Measurements from ENCODE around the gene IQCK.
"Not testable (repeated sequence)": the region's sequence is repeated elsewhere in the genome, so short reads cannot be mapped to it uniquely, and the experiment has no call there.

- TF ChIP-seq, protein P1, sequence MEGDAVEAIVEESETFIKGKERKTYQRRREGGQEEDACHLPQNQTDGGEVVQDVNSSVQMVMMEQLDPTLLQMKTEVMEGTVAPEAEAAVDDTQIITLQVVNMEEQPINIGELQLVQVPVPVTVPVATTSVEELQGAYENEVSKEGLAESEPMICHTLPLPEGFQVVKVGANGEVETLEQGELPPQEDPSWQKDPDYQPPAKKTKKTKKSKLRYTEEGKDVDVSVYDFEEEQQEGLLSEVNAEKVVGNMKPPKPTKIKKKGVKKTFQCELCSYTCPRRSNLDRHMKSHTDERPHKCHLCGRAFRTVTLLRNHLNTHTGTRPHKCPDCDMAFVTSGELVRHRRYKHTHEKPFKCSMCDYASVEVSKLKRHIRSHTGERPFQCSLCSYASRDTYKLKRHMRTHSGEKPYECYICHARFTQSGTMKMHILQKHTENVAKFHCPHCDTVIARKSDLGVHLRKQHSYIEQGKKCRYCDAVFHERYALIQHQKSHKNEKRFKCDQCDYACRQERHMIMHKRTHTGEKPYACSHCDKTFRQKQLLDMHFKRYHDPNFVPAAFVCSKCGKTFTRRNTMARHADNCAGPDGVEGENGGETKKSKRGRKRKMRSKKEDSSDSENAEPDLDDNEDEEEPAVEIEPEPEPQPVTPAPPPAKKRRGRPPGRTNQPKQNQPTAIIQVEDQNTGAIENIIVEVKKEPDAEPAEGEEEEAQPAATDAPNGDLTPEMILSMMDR (IDR thresholded peaks at IDR 0.05): not testable (repeated sequence)
- not testable (repeated sequence) for TF ChIP-seq POLR2AphosphoS5, EP300 (IDR thresholded peaks at IDR 0.05)
Measured at GRCh38 chr16:19716728-19717127, 1.3 kb upstream of the IQCK start.

All from stomach (tissue), 4 donors.